ENCODE data around the gene TAF11. TPM values are rescaled to one million over a fixed set of nuclear protein-coding genes. Genes with fewer than 3 reads are reported as not detected.

Gene TAF11
- total RNA-seq, 2 experiments from 2014 or later: 30.1 to 41.5 TPM

- Histone ChIP-seq H3K9me2 (ENCODE audit: insufficient read depth, low read length) (no peaks in the 10 kb centered on the region), H4K20me1 (ENCODE audit: insufficient read depth, low read length) (no peaks in the 10 kb centered on the region), H3K4me2 (ENCODE audit: low read length) (no peak overlapping the region), H3K4me3 (ENCODE audit: low read depth, low read length, poor library complexity, severe bottlenecking) (no peak overlapping the region), H3K36me3 (ENCODE audit: insufficient read depth, low read length) (peaks cover 82% of the 10 kb centered on the region), H3K4me1 (ENCODE audit: insufficient read depth, low read length, poor library complexity, severe bottlenecking) (no peaks in the 10 kb centered on the region), H3K9me3 (ENCODE audit: low read length) (no peaks in the 10 kb centered on the region), H2AFZ (ENCODE audit: low read length) (no peak overlapping the region), H3K79me2 (ENCODE audit: insufficient read depth, low read depth, low read length) (no peaks in the 10 kb centered on the region), H3K27ac (ENCODE audit: low read depth, low read length, poor library complexity, severe bottlenecking) (no peak overlapping the region)
- intact Hi-C loops (cut with micrococcal nuclease; ENCODE audit: unreplicated experiment): no loop called here
- POLR2A ChIA-PET: no interaction called here
- BruUV-seq (replicated peaks): no TSS peak
- no peak for DNase-seq (ENCODE audit: low spot score)
- TF ChIP-seq EZH2phosphoT487 (IDR thresholded peaks at IDR 0.05; ENCODE audit: borderline replicate concordance, low read depth, low read length): no peak
- TF ChIP-seq, protein P1, sequence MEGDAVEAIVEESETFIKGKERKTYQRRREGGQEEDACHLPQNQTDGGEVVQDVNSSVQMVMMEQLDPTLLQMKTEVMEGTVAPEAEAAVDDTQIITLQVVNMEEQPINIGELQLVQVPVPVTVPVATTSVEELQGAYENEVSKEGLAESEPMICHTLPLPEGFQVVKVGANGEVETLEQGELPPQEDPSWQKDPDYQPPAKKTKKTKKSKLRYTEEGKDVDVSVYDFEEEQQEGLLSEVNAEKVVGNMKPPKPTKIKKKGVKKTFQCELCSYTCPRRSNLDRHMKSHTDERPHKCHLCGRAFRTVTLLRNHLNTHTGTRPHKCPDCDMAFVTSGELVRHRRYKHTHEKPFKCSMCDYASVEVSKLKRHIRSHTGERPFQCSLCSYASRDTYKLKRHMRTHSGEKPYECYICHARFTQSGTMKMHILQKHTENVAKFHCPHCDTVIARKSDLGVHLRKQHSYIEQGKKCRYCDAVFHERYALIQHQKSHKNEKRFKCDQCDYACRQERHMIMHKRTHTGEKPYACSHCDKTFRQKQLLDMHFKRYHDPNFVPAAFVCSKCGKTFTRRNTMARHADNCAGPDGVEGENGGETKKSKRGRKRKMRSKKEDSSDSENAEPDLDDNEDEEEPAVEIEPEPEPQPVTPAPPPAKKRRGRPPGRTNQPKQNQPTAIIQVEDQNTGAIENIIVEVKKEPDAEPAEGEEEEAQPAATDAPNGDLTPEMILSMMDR (conservative IDR thresholded peaks at IDR 0.05; ENCODE audit: low read length): no peak
- CTCF ChIA-PET (ENCODE audit: unreplicated experiment): no interaction called here
These were observed 20.4 kb downstream of the TAF11 start for GRCh38 chr6:34867484-34867883.

DNA sequence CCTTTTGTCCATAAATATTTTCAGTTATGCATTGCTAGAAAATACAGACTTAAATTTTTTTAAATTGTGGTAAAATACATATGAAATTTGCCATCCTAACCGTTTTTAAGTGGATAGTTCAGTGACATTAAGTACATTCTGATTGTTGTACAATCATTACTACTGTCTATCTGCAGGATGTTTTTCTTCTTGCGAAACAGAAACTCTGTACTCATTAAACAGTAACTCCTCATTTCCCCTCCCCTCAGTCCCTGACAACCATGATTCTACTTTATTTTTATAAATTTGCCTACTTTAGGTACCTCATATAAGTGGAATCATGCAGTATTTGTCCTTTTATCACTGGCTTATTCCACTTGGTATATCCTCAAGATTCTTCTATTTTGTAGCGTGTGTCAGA is 21.3 kb downstream of the TAF11 start:
- DNase-seq (ENCODE audit: low spot score): no peak
- Histone ChIP-seq H3K4me3 (ENCODE audit: low read depth, low read length, poor library complexity, severe bottlenecking) (no peak overlapping the region), H2AFZ (ENCODE audit: low read length) (no peak overlapping the region), H3K9me2 (ENCODE audit: insufficient read depth, low read length) (no peaks in the 10 kb centered on the region), H3K4me1 (ENCODE audit: insufficient read depth, low read length, poor library complexity, severe bottlenecking) (no peaks in the 10 kb centered on the region), H4K20me1 (ENCODE audit: insufficient read depth, low read length) (no peaks in the 10 kb centered on the region), H3K4me2 (ENCODE audit: low read length) (no peak overlapping the region), H3K9me3 (ENCODE audit: low read length) (no peaks in the 10 kb centered on the region), H3K27ac (ENCODE audit: low read depth, low read length, poor library complexity, severe bottlenecking) (no peak overlapping the region), H3K79me2 (ENCODE audit: insufficient read depth, low read depth, low read length) (no peaks in the 10 kb centered on the region), H3K36me3 (ENCODE audit: insufficient read depth, low read length) (peaks cover 77% of the 10 kb centered on the region)
- TF ChIP-seq EZH2phosphoT487 (IDR thresholded peaks at IDR 0.05; ENCODE audit: borderline replicate concordance, low read depth, low read length): no peak
- TF ChIP-seq, protein P1 (conservative IDR thresholded peaks at IDR 0.05; ENCODE audit: low read length): no peak
- intact Hi-C loops (cut with micrococcal nuclease; ENCODE audit: unreplicated experiment): no loop called here
- CTCF ChIA-PET (ENCODE audit: unreplicated experiment): no interaction called here
- BruUV-seq (replicated peaks): no TSS peak
- POLR2A ChIA-PET: no interaction called here

DNA sequence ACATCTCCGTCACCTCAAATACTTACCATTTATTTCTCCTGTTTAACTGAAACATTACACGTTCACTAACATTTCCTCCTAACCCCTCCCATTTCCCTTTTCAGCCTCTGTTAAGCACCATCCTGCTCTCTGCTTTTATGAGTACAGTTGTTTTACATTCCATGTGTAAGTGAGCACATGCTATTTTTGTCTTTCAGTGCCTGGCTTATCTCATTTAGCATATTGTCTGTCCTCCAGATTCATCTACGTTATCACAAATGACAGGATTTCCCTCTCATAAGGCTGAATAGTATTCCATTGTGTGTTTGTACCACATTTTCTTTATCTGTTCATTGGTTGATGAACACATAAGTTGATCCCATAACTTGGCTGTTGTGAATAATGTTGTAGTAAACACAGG is 22.7 kb downstream of the TAF11 start:
- H3K4me3 ChIP-seq (ENCODE audit: low read depth, low read length, poor library complexity, severe bottlenecking): no peak overlapping the region
- no peaks in the 10 kb centered on the region for H3K4me1 ChIP-seq (ENCODE audit: insufficient read depth, low read length, poor library complexity, severe bottlenecking)
- no peaks in the 10 kb centered on the region for H3K9me3 ChIP-seq (ENCODE audit: low read length)
- H3K4me2 ChIP-seq (ENCODE audit: low read length): no peak overlapping the region
- intact Hi-C loops (cut with micrococcal nuclease; ENCODE audit: unreplicated experiment): no loop called here
- POLR2A ChIA-PET: no interaction called here
- no peaks in the 10 kb centered on the region for H3K79me2 ChIP-seq (ENCODE audit: insufficient read depth, low read depth, low read length)
- no peak for DNase-seq (ENCODE audit: low spot score)
- no peak overlapping the region for H2AFZ ChIP-seq (ENCODE audit: low read length)
- no TSS peak for BruUV-seq (replicated peaks)
- CTCF ChIA-PET (ENCODE audit: unreplicated experiment): interaction anchor here (0.6 kb wide), 1 partner anchor 367 kb away, joined by 4 read pairs; no protein-coding TSS in a partner anchor
- TF ChIP-seq EZH2phosphoT487 (IDR thresholded peaks at IDR 0.05; ENCODE audit: borderline replicate concordance, low read depth, low read length): no peak
- TF ChIP-seq, protein P1 (conservative IDR thresholded peaks at IDR 0.05; ENCODE audit: low read length): no peak
- H3K36me3 ChIP-seq (ENCODE audit: insufficient read depth, low read length): peaks cover 73% of the 10 kb centered on the region
- H3K9me2 ChIP-seq (ENCODE audit: insufficient read depth, low read length): no peaks in the 10 kb centered on the region
- H4K20me1 ChIP-seq (ENCODE audit: insufficient read depth, low read length): no peaks in the 10 kb centered on the region
- no peak overlapping the region for H3K27ac ChIP-seq (ENCODE audit: low read depth, low read length, poor library complexity, severe bottlenecking)
